HepG2 (cell line): Measurements from ENCODE around the gene TBL3. TPM values are rescaled to one million over a fixed set of nuclear protein-coding genes. Genes with fewer than 3 reads are reported as not detected.

Experiments
- AHR ChIP-seq: IDR thresholded peaks from 2 replicates; pipeline ENCODE4 v1.6.1; 2018; ENCODE audit warnings: missing genetic modification reagents, missing compliant biosample characterization
- CENPT ChIP-seq: sonication (generic); formaldehyde crosslinking; IDR thresholded peaks from 2 replicates; pipeline ENCODE4 v1.8.0; 2022; ENCODE audit warnings: low read depth, mild to moderate bottlenecking, moderate library complexity, missing genetic modification reagents
- HNRNPH1 ChIP-seq: fragments of 200-400 bp; formaldehyde crosslinking; optimal IDR thresholded peaks from 2 replicates; pipeline ENCODE3; 2017; ENCODE audit warnings: mild to moderate bottlenecking, low read depth, low read length
- KDM3A ChIP-seq: IDR thresholded peaks from 2 replicates; pipeline ENCODE4 v1.6.1; 2018; ENCODE audit warnings: low read depth, missing compliant biosample characterization
- LBX2 ChIP-seq: sonication (generic); formaldehyde crosslinking; IDR thresholded peaks from 2 replicates; pipeline ENCODE4 v1.5.0; 2020; ENCODE audit warnings: missing genetic modification reagents, mild to moderate bottlenecking, borderline replicate concordance
- MIER2 ChIP-seq: IDR thresholded peaks from 2 replicates; pipeline ENCODE4 v1.6.1; 2016; ENCODE audit warnings: missing biosample characterization, missing genetic modification reagents
- MTF1 ChIP-seq: sonication (generic); formaldehyde crosslinking; IDR thresholded peaks from 2 replicates; pipeline ENCODE4 v1.5.0; 2020; ENCODE audit warnings: missing genetic modification reagents
- MYC ChIP-seq: sonication (generic); formaldehyde crosslinking; IDR thresholded peaks from 2 replicates; pipeline ENCODE4 v1.9.0; 2021; ENCODE audit warnings: missing genetic modification reagents, borderline replicate concordance
- NR1H2 ChIP-seq: sonication (generic); formaldehyde crosslinking; IDR thresholded peaks from 2 replicates; pipeline ENCODE4 v1.8.1; 2022; ENCODE audit warnings: low read depth, missing genetic modification reagents, borderline replicate concordance
- PITX1 ChIP-seq: sonication (generic); formaldehyde crosslinking; IDR thresholded peaks from 2 replicates; pipeline ENCODE4 v1.5.1; 2020; ENCODE audit warnings: mild to moderate bottlenecking, missing genetic modification reagents
- SOX5 ChIP-seq: IDR thresholded peaks from 2 replicates; pipeline ENCODE4 v1.6.1; 2016; ENCODE audit warnings: borderline replicate concordance
- THAP11 ChIP-seq: IDR thresholded peaks from 2 replicates; pipeline ENCODE4 v1.6.1; 2016; ENCODE audit warnings: missing biosample characterization, missing genetic modification reagents
- ZBTB20 ChIP-seq: sonication (generic); formaldehyde crosslinking; IDR thresholded peaks from 2 replicates; pipeline ENCODE4 v1.8.1; 2023; ENCODE audit warnings: missing genetic modification reagents, low read depth, mild to moderate bottlenecking, borderline replicate concordance
- ZFP82 ChIP-seq: sonication (generic); formaldehyde crosslinking; IDR thresholded peaks from 2 replicates; pipeline ENCODE4 v1.5.1; 2020; ENCODE audit warnings: mild to moderate bottlenecking, missing genetic modification reagents, borderline replicate concordance
- ZIK1 ChIP-seq: sonication (generic); formaldehyde crosslinking; IDR thresholded peaks from 2 replicates; pipeline ENCODE4 v1.5.0; 2020; ENCODE audit warnings: mild to moderate bottlenecking, low read depth, missing genetic modification reagents, borderline replicate concordance
- ZNF17 ChIP-seq: sonication (generic); formaldehyde crosslinking; IDR thresholded peaks from 2 replicates; pipeline ENCODE4 v1.5.0; 2020; ENCODE audit warnings: mild to moderate bottlenecking, missing genetic modification reagents
- ZNF180 ChIP-seq: sonication (generic); formaldehyde crosslinking; IDR thresholded peaks from 2 replicates; pipeline ENCODE4 v1.4.0; 2020; ENCODE audit warnings: low read depth, missing genetic modification reagents, borderline replicate concordance
- ZNF441 ChIP-seq: sonication (generic); formaldehyde crosslinking; IDR thresholded peaks from 2 replicates; pipeline ENCODE4 v1.7.0; 2021; ENCODE audit warnings: missing genetic modification reagents, borderline replicate concordance
- ZSCAN21 ChIP-seq: sonication (generic); formaldehyde crosslinking; IDR thresholded peaks from 2 replicates; pipeline ENCODE4 v1.8.0; 2022; ENCODE audit warnings: mild to moderate bottlenecking, missing genetic modification reagents, moderate library complexity, borderline replicate concordance
- ZSCAN25 ChIP-seq: sonication (generic); formaldehyde crosslinking; IDR thresholded peaks from 2 replicates; pipeline ENCODE4 v1.8.0; 2022; ENCODE audit warnings: mild to moderate bottlenecking, missing genetic modification reagents
- polyA plus RNA-seq, 8 experiments: library from polyadenylated mRNA; depleted of rRNA in 3 of 8; stranded (reverse) in 7 of 8; unstranded in 1 of 8; fragments of >200 nt; fragmentation: Illumina TruSeq in 4 of 8; extraction: Trizol in 4 of 8; gene quantifications; 2 replicates each; pipeline versions ENCODE4 v1.2.1 to v1.2.3, GENCODE V29; 2011 to 2016; ENCODE audit warnings: low read depth in 4 of 8, missing spikeins in 1 of 8, mixed read lengths in 1 of 8; ENCODE audit not compliant: insufficient read depth in 1 of 8
- total RNA-seq, 5 experiments: library from RNA; depleted of rRNA; stranded (reverse); fragments of >200 nt; fragmentation: Illumina TruSeq; extraction: Trizol; gene quantifications; 2 replicates each; pipeline ENCODE4 v1.2.3, GENCODE V29; 2016; ENCODE audit warnings: low read depth in 1 of 5
- TF ChIP-seq, protein P1 (sequence below): sonication (generic); formaldehyde crosslinking; IDR thresholded peaks from 2 replicates; pipeline ENCODE4 v1.4.0; 2020; ENCODE audit warnings: mild to moderate bottlenecking, missing genetic modification reagents
- TF ChIP-seq, protein P2 (sequence below): sonication (generic); formaldehyde crosslinking; IDR thresholded peaks from 2 replicates; pipeline ENCODE4 v1.8.0; 2022; ENCODE audit warnings: missing genetic modification reagents, mild to moderate bottlenecking, moderate library complexity, borderline replicate concordance
- TF ChIP-seq, protein P3 (sequence below): sonication (generic); formaldehyde crosslinking; IDR thresholded peaks from 2 replicates; pipeline ENCODE4 v1.9.0; 2021; ENCODE audit warnings: missing genetic modification reagents, mild to moderate bottlenecking, borderline replicate concordance

TBL3 gene
- total and polyA plus RNA-seq, 2 of the 13 experiments (the other 11 are each of a cell fraction or from before 2014, with no cell fraction given): 16.8 to 38.0 TPM

GRCh38 chr16:1971796-1972489 is at the start of gene TBL3 (continued):
- TF ChIP-seq LBX2 (0 out of 2 replicates have a peak, but pooled peaks have one; percentile 69), ZNF17 (CRISPR knock-in tag) (no peak), ZSCAN25 (CRISPR knock-in tag) (peak; percentile 70; the same call in 1 of the 2 replicates), MIER2 (CRISPR knock-in tag) (0 out of 2 replicates have a peak, but pooled peaks have one; percentile 51), HNRNPH1 (no peak), SOX5 (CRISPR knock-in tag) (peak; percentile 69; the same call in 1 of the 2 replicates), MYC (CRISPR knock-in tag) (peak; percentile 93), ZNF441 (CRISPR knock-in tag) (peak; percentile 55; the same call in 1 of the 2 replicates), NR1H2 (no peak; the same call in 1 of the 2 replicates), ZNF180 (0 out of 2 replicates have a peak, but pooled peaks have one; percentile 30), AHR (CRISPR knock-in tag) (peak; percentile 92), ZBTB20 (CRISPR knock-in tag) (peak; percentile 74), THAP11 (CRISPR knock-in tag) (peak; percentile 98), ZSCAN21 (CRISPR knock-in tag) (peak; percentile 84), KDM3A (peak; percentile 28; the same call in 1 of the 2 replicates), PITX1 (CRISPR knock-in tag) (peak; percentile 78; the same call in 1 of the 2 replicates), ZIK1 (CRISPR knock-in tag) (peak; percentile 89), MTF1 (no peak), CENPT (CRISPR knock-in tag) (no peak), ZFP82 (no peak)
- TF ChIP-seq, protein P1, sequence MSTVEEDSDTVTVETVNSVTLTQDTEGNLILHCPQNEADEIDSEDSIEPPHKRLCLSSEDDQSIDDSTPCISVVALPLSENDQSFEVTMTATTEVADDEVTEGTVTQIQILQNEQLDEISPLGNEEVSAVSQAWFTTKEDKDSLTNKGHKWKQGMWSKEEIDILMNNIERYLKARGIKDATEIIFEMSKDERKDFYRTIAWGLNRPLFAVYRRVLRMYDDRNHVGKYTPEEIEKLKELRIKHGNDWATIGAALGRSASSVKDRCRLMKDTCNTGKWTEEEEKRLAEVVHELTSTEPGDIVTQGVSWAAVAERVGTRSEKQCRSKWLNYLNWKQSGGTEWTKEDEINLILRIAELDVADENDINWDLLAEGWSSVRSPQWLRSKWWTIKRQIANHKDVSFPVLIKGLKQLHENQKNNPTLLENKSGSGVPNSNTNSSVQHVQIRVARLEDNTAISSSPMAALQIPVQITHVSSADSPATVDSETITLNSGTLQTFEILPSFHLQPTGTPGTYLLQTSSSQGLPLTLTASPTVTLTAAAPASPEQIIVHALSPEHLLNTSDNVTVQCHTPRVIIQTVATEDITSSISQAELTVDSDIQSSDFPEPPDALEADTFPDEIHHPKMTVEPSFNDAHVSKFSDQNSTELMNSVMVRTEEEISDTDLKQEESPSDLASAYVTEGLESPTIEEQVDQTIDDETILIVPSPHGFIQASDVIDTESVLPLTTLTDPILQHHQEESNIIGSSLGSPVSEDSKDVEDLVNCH: no peak
- TF ChIP-seq, protein P2, sequence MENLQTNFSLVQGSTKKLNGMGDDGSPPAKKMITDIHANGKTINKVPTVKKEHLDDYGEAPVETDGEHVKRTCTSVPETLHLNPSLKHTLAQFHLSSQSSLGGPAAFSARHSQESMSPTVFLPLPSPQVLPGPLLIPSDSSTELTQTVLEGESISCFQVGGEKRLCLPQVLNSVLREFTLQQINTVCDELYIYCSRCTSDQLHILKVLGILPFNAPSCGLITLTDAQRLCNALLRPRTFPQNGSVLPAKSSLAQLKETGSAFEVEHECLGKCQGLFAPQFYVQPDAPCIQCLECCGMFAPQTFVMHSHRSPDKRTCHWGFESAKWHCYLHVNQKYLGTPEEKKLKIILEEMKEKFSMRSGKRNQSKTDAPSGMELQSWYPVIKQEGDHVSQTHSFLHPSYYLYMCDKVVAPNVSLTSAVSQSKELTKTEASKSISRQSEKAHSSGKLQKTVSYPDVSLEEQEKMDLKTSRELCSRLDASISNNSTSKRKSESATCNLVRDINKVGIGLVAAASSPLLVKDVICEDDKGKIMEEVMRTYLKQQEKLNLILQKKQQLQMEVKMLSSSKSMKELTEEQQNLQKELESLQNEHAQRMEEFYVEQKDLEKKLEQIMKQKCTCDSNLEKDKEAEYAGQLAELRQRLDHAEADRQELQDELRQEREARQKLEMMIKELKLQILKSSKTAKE: peak; percentile 69
- TF ChIP-seq, protein P3, sequence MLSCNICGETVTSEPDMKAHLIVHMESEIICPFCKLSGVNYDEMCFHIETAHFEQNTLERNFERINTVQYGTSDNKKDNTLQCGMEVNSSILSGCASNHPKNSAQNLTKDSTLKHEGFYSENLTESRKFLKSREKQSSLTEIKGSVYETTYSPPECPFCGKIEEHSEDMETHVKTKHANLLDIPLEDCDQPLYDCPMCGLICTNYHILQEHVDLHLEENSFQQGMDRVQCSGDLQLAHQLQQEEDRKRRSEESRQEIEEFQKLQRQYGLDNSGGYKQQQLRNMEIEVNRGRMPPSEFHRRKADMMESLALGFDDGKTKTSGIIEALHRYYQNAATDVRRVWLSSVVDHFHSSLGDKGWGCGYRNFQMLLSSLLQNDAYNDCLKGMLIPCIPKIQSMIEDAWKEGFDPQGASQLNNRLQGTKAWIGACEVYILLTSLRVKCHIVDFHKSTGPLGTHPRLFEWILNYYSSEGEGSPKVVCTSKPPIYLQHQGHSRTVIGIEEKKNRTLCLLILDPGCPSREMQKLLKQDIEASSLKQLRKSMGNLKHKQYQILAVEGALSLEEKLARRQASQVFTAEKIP: no peak
